22Rv1 (cell line): ENCODE results near the gene FHOD1.

Experiments used
- ZFX ChIP-seq: fragments of 450-650 bp; IDR thresholded peaks from 2 replicates; pipeline ENCODE4 v1.6.1; 2017; ENCODE audit warnings: antibody characterized with exemption, borderline replicate concordance
- TF ChIP-seq, protein P1 (sequence below): fragments of 450-650 bp; IDR thresholded peaks from 2 replicates; pipeline ENCODE4 v1.5.1; 2017; ENCODE audit warnings: mild to moderate bottlenecking

DNA sequence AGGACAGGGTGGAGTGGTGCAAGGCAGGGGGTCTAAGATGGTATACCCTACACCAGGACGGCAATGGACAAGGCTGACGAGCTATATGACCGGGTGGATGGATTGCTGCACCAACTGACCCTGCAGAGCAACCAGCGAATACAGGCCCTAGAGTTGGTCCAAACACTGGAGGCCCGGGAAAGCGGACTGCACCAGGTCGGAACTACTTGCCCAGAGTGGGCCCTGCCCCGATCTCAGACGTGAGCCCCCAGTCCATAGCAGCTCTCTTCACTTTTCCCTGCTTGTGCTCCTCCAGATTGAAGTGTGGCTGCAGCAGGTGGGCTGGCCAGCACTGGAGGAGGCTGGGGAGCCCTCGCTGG lies 35.1 kb upstream of the FHOD1 start:
- TF ChIP-seq, protein P1, sequence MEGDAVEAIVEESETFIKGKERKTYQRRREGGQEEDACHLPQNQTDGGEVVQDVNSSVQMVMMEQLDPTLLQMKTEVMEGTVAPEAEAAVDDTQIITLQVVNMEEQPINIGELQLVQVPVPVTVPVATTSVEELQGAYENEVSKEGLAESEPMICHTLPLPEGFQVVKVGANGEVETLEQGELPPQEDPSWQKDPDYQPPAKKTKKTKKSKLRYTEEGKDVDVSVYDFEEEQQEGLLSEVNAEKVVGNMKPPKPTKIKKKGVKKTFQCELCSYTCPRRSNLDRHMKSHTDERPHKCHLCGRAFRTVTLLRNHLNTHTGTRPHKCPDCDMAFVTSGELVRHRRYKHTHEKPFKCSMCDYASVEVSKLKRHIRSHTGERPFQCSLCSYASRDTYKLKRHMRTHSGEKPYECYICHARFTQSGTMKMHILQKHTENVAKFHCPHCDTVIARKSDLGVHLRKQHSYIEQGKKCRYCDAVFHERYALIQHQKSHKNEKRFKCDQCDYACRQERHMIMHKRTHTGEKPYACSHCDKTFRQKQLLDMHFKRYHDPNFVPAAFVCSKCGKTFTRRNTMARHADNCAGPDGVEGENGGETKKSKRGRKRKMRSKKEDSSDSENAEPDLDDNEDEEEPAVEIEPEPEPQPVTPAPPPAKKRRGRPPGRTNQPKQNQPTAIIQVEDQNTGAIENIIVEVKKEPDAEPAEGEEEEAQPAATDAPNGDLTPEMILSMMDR, result no peak
- no peak for TF ChIP-seq ZFX
